ENCODE results near the gene DAAM1.

DNA sequence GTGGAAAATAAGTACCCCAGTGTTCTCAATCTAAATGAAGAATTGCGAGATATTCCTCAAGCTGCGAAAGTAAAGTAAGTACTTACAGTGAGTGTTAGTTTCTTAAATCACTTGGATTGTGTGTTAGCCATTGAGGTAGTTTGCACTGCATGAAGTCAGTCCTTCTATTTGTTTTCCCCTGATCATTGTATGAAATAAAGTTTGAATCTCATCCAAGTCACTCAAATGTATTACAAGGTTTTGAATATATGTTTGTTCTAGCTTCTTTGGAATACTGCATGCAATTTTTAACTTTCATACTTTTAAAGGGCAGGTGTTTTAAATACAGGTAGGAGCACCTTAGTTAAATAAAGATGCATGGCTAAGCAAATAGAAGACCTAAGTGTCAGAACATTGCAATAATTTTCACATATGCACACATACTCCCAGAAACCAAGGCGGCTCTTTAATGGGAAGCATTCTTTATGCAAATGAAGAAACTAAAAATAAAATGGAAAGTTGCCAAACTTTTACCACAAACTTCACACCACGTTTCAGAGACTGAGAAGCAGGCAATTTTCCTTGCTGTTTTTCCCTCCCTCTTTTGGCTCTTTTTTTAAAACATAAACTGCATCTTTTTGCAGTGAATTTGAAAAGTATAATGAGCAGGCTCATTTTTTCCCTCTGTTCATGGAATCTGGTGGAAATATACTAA is 171.1 kb downstream of the DAAM1 start:
- TF ChIP-seq, protein P1, sequence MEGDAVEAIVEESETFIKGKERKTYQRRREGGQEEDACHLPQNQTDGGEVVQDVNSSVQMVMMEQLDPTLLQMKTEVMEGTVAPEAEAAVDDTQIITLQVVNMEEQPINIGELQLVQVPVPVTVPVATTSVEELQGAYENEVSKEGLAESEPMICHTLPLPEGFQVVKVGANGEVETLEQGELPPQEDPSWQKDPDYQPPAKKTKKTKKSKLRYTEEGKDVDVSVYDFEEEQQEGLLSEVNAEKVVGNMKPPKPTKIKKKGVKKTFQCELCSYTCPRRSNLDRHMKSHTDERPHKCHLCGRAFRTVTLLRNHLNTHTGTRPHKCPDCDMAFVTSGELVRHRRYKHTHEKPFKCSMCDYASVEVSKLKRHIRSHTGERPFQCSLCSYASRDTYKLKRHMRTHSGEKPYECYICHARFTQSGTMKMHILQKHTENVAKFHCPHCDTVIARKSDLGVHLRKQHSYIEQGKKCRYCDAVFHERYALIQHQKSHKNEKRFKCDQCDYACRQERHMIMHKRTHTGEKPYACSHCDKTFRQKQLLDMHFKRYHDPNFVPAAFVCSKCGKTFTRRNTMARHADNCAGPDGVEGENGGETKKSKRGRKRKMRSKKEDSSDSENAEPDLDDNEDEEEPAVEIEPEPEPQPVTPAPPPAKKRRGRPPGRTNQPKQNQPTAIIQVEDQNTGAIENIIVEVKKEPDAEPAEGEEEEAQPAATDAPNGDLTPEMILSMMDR (IDR thresholded peaks at IDR 0.05), result no peak
- TF ChIP-seq POLR2A (IDR thresholded peaks at IDR 0.05), result no peak
